Sigmoid colon (tissue), 7 donors: Measurements from ENCODE around the gene CDKN1C. TPM values are rescaled to one million over a fixed set of nuclear protein-coding genes. Genes with fewer than 3 reads are reported as not detected.

Experiments used
- DNase-seq: peaks from one replicate; pipeline ENCODE4 v3.0.0-alpha.2; 2019
- H3K27ac ChIP-seq, 4 donors: fragments of 200-600 bp; sonication (generic); one replicate each; pipeline ENCODE4 v1.5.1; 2016 to 2019; ENCODE audit warnings: mild to moderate bottlenecking in 1 of 4
- H3K27me3 ChIP-seq, 3 donors: fragments of 200-600 bp; sonication (generic); one replicate each; pipeline ENCODE4 v1.5.1; 2019; ENCODE audit warnings: mild to moderate bottlenecking in 1 of 3
- H3K36me3 ChIP-seq, 4 donors: fragments of 200-600 bp; sonication (generic); one replicate each; pipeline ENCODE4 v1.5.1; 2016 to 2019
- H3K4me1 ChIP-seq, 4 donors: fragments of 200-600 bp; sonication (generic); one replicate each; pipeline ENCODE4 v1.5.1; 2017 to 2019
- H3K4me3 ChIP-seq, 4 donors: fragments of 200-600 bp; sonication (generic); one replicate each; pipeline ENCODE4 v1.5.1; 2017 to 2019; ENCODE audit warnings: mild to moderate bottlenecking in 2 of 4, moderate library complexity in 1 of 4
- H3K9me3 ChIP-seq, 4 donors: fragments of 200-600 bp in 3 of 4; sonication (generic) in 3 of 4; one replicate each; pipeline versions ENCODE4 v1.5.1 to v1.6.1; 2013 to 2019
- EP300 ChIP-seq, 4 donors: sonication (generic); formaldehyde crosslinking; IDR thresholded peaks; one replicate each; pipeline ENCODE4 v1.6.1; 2017; ENCODE audit warnings: antibody characterized with exemption in 4 of 4
- POLR2A ChIP-seq, 2 donors: fragments of 450-650 bp; IDR thresholded peaks; one replicate each; pipeline ENCODE4 v1.6.1; 2016; ENCODE audit warnings: antibody characterized with exemption in 2 of 2, mild to moderate bottlenecking in 2 of 2, moderate library complexity in 2 of 2
- POLR2AphosphoS5 ChIP-seq, 4 donors: sonication (generic); formaldehyde crosslinking; IDR thresholded peaks; one replicate each; pipeline ENCODE4 v1.6.1; 2017; ENCODE audit warnings: antibody characterized with exemption in 4 of 4
- WGBS, 2 donors: extraction: QIAGEN DNeasy Blood & Tissue Kit; methylation state at CpG; one replicate each; pipeline ENCODE4 v1.1.7; 2013; 5-methylcytosine and 5-hydroxymethylcytosine counted together
- intact Hi-C: fragments of 100-400 bp; cut with DNase I; formaldehyde crosslinking; loops from one replicate; pipeline ENCODE4 v1.15.1; 2023
- polyA plus RNA-seq, 3 donors: library from polyadenylated mRNA; stranded (reverse); fragments of 200-250 nt; gene quantifications; one replicate each; pipeline ENCODE4 v1.2.3, GENCODE V29; 2013
- total RNA-seq, 4 donors: library from RNA; depleted of rRNA; stranded (reverse); fragments of >200 nt; gene quantifications; one replicate each; pipeline ENCODE4 v1.1.0, GENCODE V29; 2016
- TF ChIP-seq, protein P1 (sequence below), 4 experiments: fragments of 450-650 bp in 3 of 4; fragments of 200-600 bp in 1 of 4; IDR thresholded peaks; one replicate each; pipeline ENCODE4 v1.5.1; 2016 to 2019; ENCODE audit warnings: antibody characterized with exemption in 4 of 4, mild to moderate bottlenecking in 3 of 4, moderate library complexity in 2 of 4
- donor health status: healthy with polysubstance abuse.
- donor health status: Bipolar disorder and iron deficiency.
- donor health status: healthy.

Gene CDKN1C
- total and polyA plus RNA-seq, 7 donors = 5.3 to 54.3 (median 37.2) TPM

DNA sequence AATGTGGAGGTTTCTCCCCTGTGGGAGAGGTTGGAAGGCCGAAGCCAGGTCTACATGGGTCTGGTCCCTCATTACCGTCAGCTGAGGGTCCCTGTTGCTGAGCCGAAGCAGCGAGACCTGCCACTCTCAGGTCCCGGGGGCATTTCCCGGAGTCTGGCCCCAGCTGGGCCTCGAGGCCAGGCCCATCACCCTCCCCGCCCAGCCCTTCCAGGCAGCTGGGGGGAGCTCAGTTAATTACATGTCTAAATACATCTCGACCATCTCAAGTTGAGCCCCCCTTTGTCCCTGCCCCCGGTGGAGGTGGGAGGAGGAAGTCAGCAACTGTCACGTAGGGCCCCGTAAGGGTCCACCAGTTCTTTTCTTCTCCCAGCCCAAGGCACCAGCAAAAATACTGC is 3.6 kb downstream of the CDKN1C start:
- Histone ChIP-seq H3K9me3 (no peaks in the 10 kb centered on the region), H3K27me3 (no peaks in the 10 kb centered on the region), H3K36me3 (peaks cover 0 to 11% (median 4%) of the 10 kb centered on the region in 4 donors), H3K4me3 (no peak overlapping the region), H3K27ac (peak overlapping the region in 3 of 4 donors; percentile 21 to 91 (median 33)), H3K4me1 (peaks cover 0 to 39% (median 31%) of the 10 kb centered on the region in 4 donors)
- intact Hi-C loops = no loop called here
- WGBS, 2 donors = 70 to 80% methylated on average over 12 of the region's 12 CpGs
- TF ChIP-seq POLR2A (IDR thresholded peaks at IDR 0.05) (no peak), POLR2AphosphoS5 (IDR thresholded peaks at IDR 0.05) (no peak), EP300 (IDR thresholded peaks at IDR 0.05) (no peak)
- no peak for DNase-seq

DNA sequence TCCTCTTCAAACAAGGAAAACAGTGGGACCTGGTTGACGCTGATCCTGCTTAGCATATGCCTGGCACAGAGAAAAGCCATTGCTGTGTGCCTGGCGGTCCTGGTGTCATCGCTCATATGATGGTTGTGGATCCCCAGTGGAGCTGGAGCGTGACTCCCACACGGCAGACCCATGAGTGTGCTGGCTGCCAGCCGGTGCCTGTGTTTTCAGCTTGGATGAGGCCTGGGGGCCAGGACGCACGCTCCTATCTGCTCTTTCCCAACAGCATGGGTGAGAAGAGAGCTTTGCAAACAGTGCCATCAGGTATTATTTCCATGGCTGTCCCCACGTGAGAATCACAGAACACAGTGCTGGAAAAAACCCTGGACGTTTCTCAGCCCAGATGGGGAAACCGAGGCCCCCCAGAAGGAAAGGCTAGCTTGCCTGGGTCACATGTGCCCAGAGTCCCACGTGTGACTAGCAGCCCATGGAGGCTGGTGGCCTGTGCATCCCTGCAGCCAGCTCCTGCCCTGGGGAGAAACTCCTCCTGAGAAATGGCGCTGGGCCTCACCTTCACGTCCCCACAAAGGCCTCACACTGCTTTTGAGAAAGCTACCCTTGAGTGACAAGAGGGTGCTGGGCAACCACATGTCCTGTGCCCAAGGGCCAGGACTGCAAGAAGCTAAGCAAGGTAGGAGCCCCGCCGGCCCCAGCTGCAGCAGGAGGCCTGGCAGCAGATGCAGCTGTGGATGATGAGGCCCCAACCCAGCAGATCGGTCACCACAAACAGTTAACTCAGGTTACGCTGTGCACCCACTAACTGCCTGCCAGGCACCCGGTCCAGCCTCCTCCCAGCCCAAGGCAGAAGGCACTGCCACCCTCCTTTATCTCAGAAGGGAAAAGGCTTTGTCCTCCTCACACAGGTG is 4.2 kb downstream of the CDKN1C start:
- H3K4me1 ChIP-seq = peaks cover 0 to 32% (median 25%) of the 10 kb centered on the region in 4 donors
- intact Hi-C loops = no loop called here
- TF ChIP-seq POLR2A (IDR thresholded peaks at IDR 0.05) (no peak), POLR2AphosphoS5 (IDR thresholded peaks at IDR 0.05) (no peak), EP300 (IDR thresholded peaks at IDR 0.05) (no peak)
- TF ChIP-seq, protein P1, sequence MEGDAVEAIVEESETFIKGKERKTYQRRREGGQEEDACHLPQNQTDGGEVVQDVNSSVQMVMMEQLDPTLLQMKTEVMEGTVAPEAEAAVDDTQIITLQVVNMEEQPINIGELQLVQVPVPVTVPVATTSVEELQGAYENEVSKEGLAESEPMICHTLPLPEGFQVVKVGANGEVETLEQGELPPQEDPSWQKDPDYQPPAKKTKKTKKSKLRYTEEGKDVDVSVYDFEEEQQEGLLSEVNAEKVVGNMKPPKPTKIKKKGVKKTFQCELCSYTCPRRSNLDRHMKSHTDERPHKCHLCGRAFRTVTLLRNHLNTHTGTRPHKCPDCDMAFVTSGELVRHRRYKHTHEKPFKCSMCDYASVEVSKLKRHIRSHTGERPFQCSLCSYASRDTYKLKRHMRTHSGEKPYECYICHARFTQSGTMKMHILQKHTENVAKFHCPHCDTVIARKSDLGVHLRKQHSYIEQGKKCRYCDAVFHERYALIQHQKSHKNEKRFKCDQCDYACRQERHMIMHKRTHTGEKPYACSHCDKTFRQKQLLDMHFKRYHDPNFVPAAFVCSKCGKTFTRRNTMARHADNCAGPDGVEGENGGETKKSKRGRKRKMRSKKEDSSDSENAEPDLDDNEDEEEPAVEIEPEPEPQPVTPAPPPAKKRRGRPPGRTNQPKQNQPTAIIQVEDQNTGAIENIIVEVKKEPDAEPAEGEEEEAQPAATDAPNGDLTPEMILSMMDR (IDR thresholded peaks at IDR 0.05) = no peak
- peaks cover 0 to 11% (median 4%) of the 10 kb centered on the region in 4 donors for H3K36me3 ChIP-seq
- H3K4me3 ChIP-seq = no peak overlapping the region
- peak overlapping the region in 1 of 4 donors; percentile 21 for H3K27ac ChIP-seq
- no peak for DNase-seq
- no peaks in the 10 kb centered on the region for H3K27me3 ChIP-seq
- WGBS, 2 donors = 88 to 89% methylated on average over 19 of the region's 19 CpGs
- H3K9me3 ChIP-seq = no peaks in the 10 kb centered on the region

DNA sequence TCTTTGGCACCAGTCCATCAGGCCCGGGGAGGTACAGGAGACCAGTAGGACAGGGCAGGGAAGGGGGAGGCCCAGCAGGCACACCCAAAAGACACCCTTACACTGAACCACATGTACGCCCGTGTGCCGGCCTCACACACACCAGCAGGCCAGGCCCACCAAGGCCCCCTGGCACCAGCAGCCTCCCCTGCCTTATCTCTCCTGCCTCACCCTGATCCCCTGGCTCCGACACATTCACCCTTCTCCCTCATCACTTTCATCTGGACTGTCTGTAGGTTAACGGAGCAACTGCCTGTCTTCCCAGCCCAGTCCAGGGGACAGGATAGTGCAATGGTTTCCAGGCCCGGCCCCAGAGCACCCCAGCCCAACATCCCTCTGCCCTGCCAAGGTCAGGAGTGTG is 4.9 kb downstream of the CDKN1C start:
- TF ChIP-seq POLR2AphosphoS5 (IDR thresholded peaks at IDR 0.05) (no peak), EP300 (IDR thresholded peaks at IDR 0.05) (no peak), POLR2A (IDR thresholded peaks at IDR 0.05) (no peak)
- TF ChIP-seq, protein P1 (IDR thresholded peaks at IDR 0.05) = no peak
- Histone ChIP-seq H3K27ac (no peak overlapping the region), H3K27me3 (no peaks in the 10 kb centered on the region), H3K36me3 (peaks cover 0 to 11% (median 4%) of the 10 kb centered on the region in 4 donors), H3K4me1 (peaks cover 0 to 30% (median 22%) of the 10 kb centered on the region in 4 donors), H3K9me3 (no peaks in the 10 kb centered on the region), H3K4me3 (no peak overlapping the region)
- intact Hi-C loops = no loop called here
- WGBS, 2 donors = 85 to 88% methylated on average over 7 of the region's 7 CpGs
- DNase-seq = no peak

DNA sequence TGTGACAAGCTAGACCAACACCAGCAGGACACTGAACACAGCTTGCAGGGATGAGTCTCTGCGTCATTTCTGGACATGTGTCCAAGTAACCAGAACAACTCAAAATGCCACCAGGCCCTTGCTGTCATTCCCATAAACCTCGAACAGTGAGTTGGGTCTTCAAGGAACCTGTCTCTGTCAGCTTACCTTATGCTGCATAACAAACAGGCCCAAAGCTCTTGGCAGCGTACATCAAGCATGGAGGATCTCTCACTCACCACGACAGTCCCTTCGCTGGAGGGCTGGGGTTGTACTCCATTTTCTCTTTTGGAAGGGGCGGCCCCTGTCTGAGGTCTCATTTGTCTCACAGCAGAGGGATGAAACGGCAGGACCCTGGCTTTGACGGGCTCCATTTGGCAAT is 6.8 kb downstream of the CDKN1C start:
- H3K36me3 ChIP-seq = peaks cover 0 to 11% (median 4%) of the 10 kb centered on the region in 4 donors
- TF ChIP-seq EP300 (IDR thresholded peaks at IDR 0.05) = no peak
- TF ChIP-seq, protein P1 (IDR thresholded peaks at IDR 0.05) = no peak
- no peak for TF ChIP-seq POLR2A (IDR thresholded peaks at IDR 0.05)
- no peak overlapping the region for H3K27ac ChIP-seq
- intact Hi-C loops = no loop called here
- peaks cover 0 to 4% (median 0%) of the 10 kb centered on the region in 4 donors for H3K9me3 ChIP-seq
- H3K4me3 ChIP-seq = no peak overlapping the region
- no peaks in the 10 kb centered on the region for H3K27me3 ChIP-seq
- peaks cover 0 to 24% (median 20%) of the 10 kb centered on the region in 4 donors for H3K4me1 ChIP-seq
- no peak for DNase-seq
- 97% methylated on average over 8 of the region's 8 CpGs for WGBS, 2 donors

DNA sequence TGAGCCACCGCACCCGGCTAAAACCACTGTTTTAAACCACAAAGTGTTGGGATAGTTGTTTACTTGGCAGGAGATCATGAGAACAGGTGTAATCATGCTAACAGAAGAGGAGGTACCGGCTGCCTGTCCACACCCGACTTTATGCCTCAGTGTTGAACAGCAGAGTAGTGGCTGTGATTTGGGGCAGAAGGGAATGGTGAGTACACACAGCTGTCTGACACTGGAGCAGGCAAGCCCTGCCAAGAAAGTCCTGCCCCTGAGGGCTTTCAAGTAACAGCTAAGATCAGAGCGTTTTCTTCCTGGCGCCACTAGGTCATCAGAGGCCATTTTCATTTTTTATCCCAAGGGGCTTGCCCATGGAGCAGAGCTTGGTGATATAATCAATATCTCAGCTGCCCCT is 8.1 kb downstream of the CDKN1C start:
- Histone ChIP-seq H3K4me3 (no peak overlapping the region), H3K27ac (no peak overlapping the region), H3K9me3 (peaks cover 0 to 4% (median 0%) of the 10 kb centered on the region in 4 donors), H3K4me1 (peaks cover 0 to 11% (median 10%) of the 10 kb centered on the region in 4 donors), H3K36me3 (peaks cover 0 to 11% (median 4%) of the 10 kb centered on the region in 4 donors), H3K27me3 (no peaks in the 10 kb centered on the region)
- intact Hi-C loops = no loop called here
- TF ChIP-seq POLR2A (IDR thresholded peaks at IDR 0.05) = no peak
- TF ChIP-seq, protein P1 (IDR thresholded peaks at IDR 0.05) = no peak
- no peak for TF ChIP-seq POLR2AphosphoS5 (IDR thresholded peaks at IDR 0.05)
- no peak for TF ChIP-seq EP300 (IDR thresholded peaks at IDR 0.05)
- WGBS, 2 donors = 18 to 70% methylated on average over 6 of the region's 6 CpGs
- DNase-seq = no peak
